Esophagus squamous epithelium (tissue), 4 donors: ENCODE results near the gene NACC1.

Experiments used
- CTCF ChIP-seq, 6 experiments: fragments of 450-650 bp in 4 of 6; fragments of 200-600 bp in 2 of 6; sonication (generic) in 2 of 6; IDR thresholded peaks; one replicate each; pipeline ENCODE4 v1.5.1; 2016 to 2019; ENCODE audit warnings: antibody characterized with exemption in 6 of 6, mild to moderate bottlenecking in 4 of 6, moderate library complexity in 4 of 6
- POLR2A ChIP-seq, 4 donors: fragments of 450-650 bp; IDR thresholded peaks; one replicate each; pipeline ENCODE4 v1.6.1; 2017; ENCODE audit warnings: antibody characterized with exemption in 4 of 4, mild to moderate bottlenecking in 4 of 4, moderate library complexity in 3 of 4

GRCh38 chr19:13086341-13086740, 31.7 kb upstream of the NACC1 start:
- no peak for TF ChIP-seq CTCF (IDR thresholded peaks at IDR 0.05)
- no peak for TF ChIP-seq POLR2A (IDR thresholded peaks at IDR 0.05)
